Measurements from ENCODE around the gene PRKCH.

DNA sequence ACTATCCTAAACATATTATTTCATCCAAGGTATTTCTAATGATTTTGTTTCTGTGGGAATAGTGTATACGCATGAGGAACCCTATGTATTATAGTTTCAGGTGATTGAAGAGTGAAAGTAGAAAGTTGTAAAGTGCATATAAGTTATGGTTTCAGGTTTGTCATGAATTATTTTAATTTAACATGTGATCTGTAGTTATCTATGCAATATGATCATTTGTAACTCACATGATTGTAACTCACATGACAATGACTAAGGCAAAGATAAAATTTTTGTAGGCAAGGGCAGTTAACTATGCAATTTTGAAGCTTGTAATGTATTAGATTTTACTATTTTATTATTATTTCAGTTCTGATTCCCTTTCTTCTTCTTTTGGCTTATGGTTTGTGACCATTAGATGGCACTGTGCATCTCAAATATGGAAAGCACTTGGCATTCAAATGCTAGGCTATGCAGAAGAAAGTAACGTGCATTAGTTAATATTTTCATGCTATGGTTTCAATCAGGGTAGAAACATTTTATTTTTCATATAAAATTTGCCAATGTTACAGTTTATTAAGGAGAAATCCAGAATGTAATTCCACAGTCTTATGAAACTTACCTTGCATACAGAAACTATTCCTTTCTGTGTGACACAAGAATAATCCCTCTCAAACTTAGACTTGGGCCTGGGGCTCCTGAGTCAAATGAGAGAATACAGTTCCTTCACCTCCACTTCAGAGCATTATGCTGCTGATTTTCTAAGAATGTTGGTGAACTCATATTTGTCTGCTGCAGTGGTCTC is 24.5 kb upstream of the PRKCH start:
- TF ChIP-seq, protein P1, sequence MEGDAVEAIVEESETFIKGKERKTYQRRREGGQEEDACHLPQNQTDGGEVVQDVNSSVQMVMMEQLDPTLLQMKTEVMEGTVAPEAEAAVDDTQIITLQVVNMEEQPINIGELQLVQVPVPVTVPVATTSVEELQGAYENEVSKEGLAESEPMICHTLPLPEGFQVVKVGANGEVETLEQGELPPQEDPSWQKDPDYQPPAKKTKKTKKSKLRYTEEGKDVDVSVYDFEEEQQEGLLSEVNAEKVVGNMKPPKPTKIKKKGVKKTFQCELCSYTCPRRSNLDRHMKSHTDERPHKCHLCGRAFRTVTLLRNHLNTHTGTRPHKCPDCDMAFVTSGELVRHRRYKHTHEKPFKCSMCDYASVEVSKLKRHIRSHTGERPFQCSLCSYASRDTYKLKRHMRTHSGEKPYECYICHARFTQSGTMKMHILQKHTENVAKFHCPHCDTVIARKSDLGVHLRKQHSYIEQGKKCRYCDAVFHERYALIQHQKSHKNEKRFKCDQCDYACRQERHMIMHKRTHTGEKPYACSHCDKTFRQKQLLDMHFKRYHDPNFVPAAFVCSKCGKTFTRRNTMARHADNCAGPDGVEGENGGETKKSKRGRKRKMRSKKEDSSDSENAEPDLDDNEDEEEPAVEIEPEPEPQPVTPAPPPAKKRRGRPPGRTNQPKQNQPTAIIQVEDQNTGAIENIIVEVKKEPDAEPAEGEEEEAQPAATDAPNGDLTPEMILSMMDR (IDR thresholded peaks at IDR 0.05) = peak; percentile 21 to 57 (median 49)
- TF ChIP-seq POLR2AphosphoS5 (IDR thresholded peaks at IDR 0.05; ENCODE audit: insufficient read depth in 1 of 2, low read depth in 1 of 2) = peak in 1 of 2 donors; percentile 62
